Measurements from ENCODE around the gene NEDD4L.

Gene NEDD4L

GRCh38 chr18:58224425-58224750, 180.4 kb downstream of the NEDD4L start:
- ChIA-PET POLR2A (no interaction called here), CTCF (interaction anchor here (1.1 kb wide), 1 partner anchor 25 kb away, joined by 4 read pairs; no protein-coding TSS in a partner anchor)
- no peak for TF ChIP-seq CTCF (IDR thresholded peaks at IDR 0.05; ENCODE audit: control extremely low read depth, extremely low read depth, low read depth, missing control alignments)
- DNase-seq (ENCODE audit: extremely low spot score), result no peak

GRCh38 chr18:58225101-58225500, 181.1 kb downstream of the NEDD4L start:
- CTCF ChIA-PET, result interaction anchor here (1.1 to 1.7 kb wide), 3 partner anchors 12 to 25 kb away, joined by 3 to 4 read pairs (median 4); no protein-coding TSS in a partner anchor
- peak; percentile 67 for DNase-seq (ENCODE audit: extremely low spot score)
- TF ChIP-seq CTCF (IDR thresholded peaks at IDR 0.05; ENCODE audit: control extremely low read depth, extremely low read depth, low read depth, missing control alignments), result no peak
- POLR2A ChIA-PET, result interaction anchor here (0.5 kb wide), 1 partner anchor 918 kb away, joined by 6 read pairs; no protein-coding TSS in a partner anchor

- CTCF ChIA-PET, result interaction anchor here (0.9 to 1.7 kb wide), 3 partner anchors 11 to 35 kb away, joined by 3 to 4 read pairs (median 3); no protein-coding TSS in a partner anchor
- POLR2A ChIA-PET, result no interaction called here
- no peak for DNase-seq (ENCODE audit: extremely low spot score)
- TF ChIP-seq CTCF (IDR thresholded peaks at IDR 0.05; ENCODE audit: control extremely low read depth, extremely low read depth, low read depth, missing control alignments), result no peak
Measured at GRCh38 chr18:58226429-58226828, 182.4 kb downstream of the NEDD4L start.

GRCh38 chr18:58227361-58227930, 183.4 kb downstream of the NEDD4L start:
- CTCF ChIA-PET, result interaction anchor here (1.3 kb wide), 1 partner anchor 134 kb away, joined by 3 read pairs; no protein-coding TSS in a partner anchor
- no peak for DNase-seq (ENCODE audit: extremely low spot score)
- POLR2A ChIA-PET, result no interaction called here
- no peak for TF ChIP-seq CTCF (IDR thresholded peaks at IDR 0.05; ENCODE audit: control extremely low read depth, extremely low read depth, low read depth, missing control alignments)

GRCh38 chr18:58228176-58228575, 184.2 kb downstream of the NEDD4L start:
- ChIA-PET POLR2A (no interaction called here), CTCF (interaction anchor here (1.3 kb wide), 1 partner anchor 134 kb away, joined by 3 read pairs; no protein-coding TSS in a partner anchor)
- TF ChIP-seq CTCF (IDR thresholded peaks at IDR 0.05; ENCODE audit: control extremely low read depth, extremely low read depth, low read depth, missing control alignments), result no peak
- no peak for DNase-seq (ENCODE audit: extremely low spot score)

- POLR2A ChIA-PET, result no interaction called here
- no peak for TF ChIP-seq CTCF (IDR thresholded peaks at IDR 0.05; ENCODE audit: control extremely low read depth, extremely low read depth, low read depth, missing control alignments)
- no peak for DNase-seq (ENCODE audit: extremely low spot score)
- CTCF ChIA-PET, result interaction anchor here (1.3 kb wide), 1 partner anchor 133 kb away, joined by 3 read pairs; no protein-coding TSS in a partner anchor
Measured at GRCh38 chr18:58228762-58229161, 184.7 kb downstream of the NEDD4L start.
